ENCODE measurements around the gene SYNE2. TPM values are rescaled to one million over a fixed set of nuclear protein-coding genes. Genes with fewer than 3 reads are reported as not detected.
A peak's percentile ranks its signal among the peaks of the same experiment; 100 is the strongest.

Gene SYNE2
- total RNA-seq, 4 donors from 2014 or later, result 65.8 to 174 (median 126) TPM

DNA sequence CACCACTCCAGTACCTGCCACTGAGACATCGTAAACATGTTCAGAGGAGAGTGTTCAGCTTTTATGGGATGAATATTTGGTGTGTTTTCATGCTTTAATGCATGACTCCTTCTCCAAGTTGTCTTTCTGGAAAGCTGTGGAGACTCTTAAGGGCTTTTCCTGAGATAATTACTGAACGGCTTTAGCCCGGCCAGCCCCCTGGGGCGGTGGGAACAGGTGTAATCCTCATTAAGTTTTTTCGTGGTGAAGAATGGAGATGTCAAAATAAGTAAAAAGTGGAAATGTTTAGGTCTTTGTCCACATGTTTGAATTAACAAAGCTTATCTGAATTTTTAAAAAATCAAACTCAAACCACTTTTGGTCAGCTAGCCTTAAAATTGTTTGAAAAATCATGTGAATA is 1.5 kb downstream of the SYNE2 start:
- peak overlapping the region; percentile 91 for H3K4me3 ChIP-seq
- no peak for ATAC-seq
- peak overlapping the region in 3 of 4 donors; percentile 93 to 98 (median 95) for H3K27ac ChIP-seq
- no peaks in the 10 kb centered on the region for H3K27me3 ChIP-seq
- H3K36me3 ChIP-seq, result no peaks in the 10 kb centered on the region
- peaks cover 0 to 30% (median 5%) of the 10 kb centered on the region in 3 donors for H3K4me1 ChIP-seq
- H3K9me3 ChIP-seq, result no peaks in the 10 kb centered on the region
- TF ChIP-seq CTCF (IDR thresholded peaks at IDR 0.05), result no peak
- TF ChIP-seq EP300 (IDR thresholded peaks at IDR 0.05), result no peak
- no peak for TF ChIP-seq POLR2A (IDR thresholded peaks at IDR 0.05)
- TF ChIP-seq POLR2AphosphoS5 (IDR thresholded peaks at IDR 0.05), result no peak
- WGBS, 2 donors (ENCODE audit: low coverage in 1 of 2), result 5 to 22% methylated on average over 5 of the region's 5 CpGs

DNA sequence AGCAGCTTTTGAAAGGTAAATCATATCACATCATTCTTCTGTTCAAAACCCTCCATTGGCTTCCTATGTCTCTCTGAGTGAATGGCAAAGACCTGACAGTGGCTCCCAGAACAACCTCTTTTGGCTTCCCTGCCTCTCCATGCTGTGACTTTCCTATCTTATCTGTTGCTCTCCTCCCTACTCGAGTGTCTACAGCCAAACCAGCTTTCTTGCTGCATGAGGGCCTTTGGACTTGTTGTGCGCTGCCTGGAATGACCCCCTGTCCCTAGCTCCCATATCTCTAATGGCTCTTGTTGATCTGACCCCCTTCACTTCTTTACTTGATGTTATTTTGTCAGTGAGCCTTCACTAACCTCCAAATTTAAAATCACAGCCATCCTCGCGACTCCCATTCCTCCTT is 2.5 kb downstream of the SYNE2 start:
- Histone ChIP-seq H3K27ac (no peak overlapping the region), H3K4me1 (peaks cover 0 to 30% (median 5%) of the 10 kb centered on the region in 3 donors), H3K4me3 (no peak overlapping the region), H3K27me3 (no peaks in the 10 kb centered on the region), H3K9me3 (no peaks in the 10 kb centered on the region), H3K36me3 (no peaks in the 10 kb centered on the region)
- TF ChIP-seq CTCF (IDR thresholded peaks at IDR 0.05), result no peak
- ATAC-seq, result no peak
- whole genome bisulfite sequencing, 2 donors (ENCODE audit: low coverage in 1 of 2), result 72 to 82% methylated on average over 3 to 4 of the region's 4 CpGs

GRCh38 chr14:63857466-63858030 is 4.7 kb downstream of the SYNE2 start:
- 83 to 100% methylated on average over 2 to 3 of the region's 3 CpGs for WGBS, 2 donors (ENCODE audit: low coverage in 1 of 2)
- no peak for ATAC-seq
- TF ChIP-seq POLR2A (IDR thresholded peaks at IDR 0.05) (no peak), CTCF (IDR thresholded peaks at IDR 0.05) (no peak), POLR2AphosphoS5 (IDR thresholded peaks at IDR 0.05) (no peak), EP300 (IDR thresholded peaks at IDR 0.05) (no peak)
- Histone ChIP-seq H3K4me3 (no peak overlapping the region), H3K9me3 (no peaks in the 10 kb centered on the region), H3K4me1 (peaks cover 0 to 24% (median 5%) of the 10 kb centered on the region in 3 donors), H3K27ac (no peak overlapping the region), H3K36me3 (no peaks in the 10 kb centered on the region), H3K27me3 (no peaks in the 10 kb centered on the region)

DNA sequence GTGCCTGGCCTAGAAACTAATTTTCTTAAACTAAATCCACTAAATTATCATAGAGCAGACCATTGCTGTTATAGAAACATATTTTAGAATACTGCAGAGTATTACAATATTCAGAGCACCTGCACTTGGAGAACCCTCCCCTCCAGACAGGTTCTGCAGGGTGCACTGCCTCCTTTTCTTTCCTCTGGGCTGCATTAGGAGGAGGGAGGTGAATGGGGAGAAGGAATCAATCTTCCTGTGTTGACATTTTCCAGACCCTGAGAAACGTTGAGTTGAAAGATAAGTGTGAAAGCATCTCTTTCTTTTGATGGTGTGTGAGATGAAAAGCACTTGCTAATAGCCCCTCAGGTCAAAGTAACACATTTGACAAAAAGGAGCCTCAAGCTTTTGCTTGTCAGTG is 7.3 kb downstream of the SYNE2 start:
- TF ChIP-seq EP300 (IDR thresholded peaks at IDR 0.05), result no peak
- TF ChIP-seq POLR2A (IDR thresholded peaks at IDR 0.05), result no peak
- Histone ChIP-seq H3K4me1 (peaks cover 0 to 24% (median 2%) of the 10 kb centered on the region in 3 donors), H3K4me3 (no peak overlapping the region), H3K27ac (no peak overlapping the region), H3K36me3 (no peaks in the 10 kb centered on the region), H3K27me3 (no peaks in the 10 kb centered on the region), H3K9me3 (no peaks in the 10 kb centered on the region)
- ATAC-seq, result no peak
- 0 to 13% methylated on average over 1 of the region's 1 CpG for WGBS, 2 donors (ENCODE audit: low coverage in 1 of 2)

DNA sequence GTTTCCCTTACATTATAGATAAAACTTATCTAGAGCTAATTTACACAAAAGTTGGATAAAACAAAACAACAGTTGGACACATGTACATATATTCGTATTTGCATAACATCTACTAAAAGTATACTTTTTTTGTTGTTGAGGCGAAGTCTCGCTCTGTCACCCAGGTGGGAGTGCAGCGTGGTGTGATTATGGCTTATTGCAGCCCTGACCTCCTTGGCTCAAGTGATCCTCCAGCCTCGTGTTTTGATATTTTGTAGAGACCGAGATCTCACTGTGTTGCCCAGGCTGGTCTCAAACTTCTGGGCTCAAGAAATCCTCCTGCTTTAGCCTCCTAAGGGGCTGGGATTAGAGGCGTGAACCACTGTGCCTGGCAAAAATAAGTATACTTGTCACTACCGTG is 9.4 kb downstream of the SYNE2 start:
- H3K27ac ChIP-seq, result no peak overlapping the region
- peaks cover 0 to 12% (median 2%) of the 10 kb centered on the region in 3 donors for H3K4me1 ChIP-seq
- H3K9me3 ChIP-seq, result no peaks in the 10 kb centered on the region
- no peaks in the 10 kb centered on the region for H3K27me3 ChIP-seq
- no peaks in the 10 kb centered on the region for H3K36me3 ChIP-seq
- 86 to 92% methylated on average over 6 to 8 of the region's 8 CpGs for WGBS, 2 donors (ENCODE audit: low coverage in 1 of 2)
- TF ChIP-seq CTCF (IDR thresholded peaks at IDR 0.05), result no peak
- TF ChIP-seq EP300 (IDR thresholded peaks at IDR 0.05), result no peak
- no peak for TF ChIP-seq POLR2AphosphoS5 (IDR thresholded peaks at IDR 0.05)
- TF ChIP-seq POLR2A (IDR thresholded peaks at IDR 0.05), result no peak
- no peak overlapping the region for H3K4me3 ChIP-seq
- ATAC-seq, result no peak

Measured in gastroesophageal sphincter (tissue), 4 donors.